ENCODE measurements around the gene PER3. TPM values are rescaled to one million over a fixed set of nuclear protein-coding genes. Genes with fewer than 3 reads are reported as not detected.

PER3 gene
- total RNA-seq, 2 donors from 2014 or later, result 12.0 to 20.6 TPM

DNA sequence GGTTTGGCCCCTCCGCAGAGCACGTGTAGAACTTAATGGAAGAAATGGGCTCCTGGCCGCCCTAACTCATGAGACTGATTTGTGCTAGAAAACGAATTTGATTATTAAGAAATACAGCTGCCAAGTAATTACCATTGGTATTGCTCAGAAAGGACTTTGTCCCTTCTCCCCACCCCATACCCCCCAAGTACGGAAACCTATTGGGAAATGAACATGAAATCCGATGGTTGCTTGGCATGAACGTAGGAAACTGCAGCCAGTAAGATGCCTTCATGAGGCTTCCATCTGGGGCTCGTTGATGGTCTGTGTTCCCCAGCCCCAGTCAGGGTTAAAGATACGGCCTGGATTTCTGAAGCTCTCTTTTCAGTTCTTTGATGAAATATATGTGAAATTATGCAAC, 21.4 kb downstream of the PER3 start:
- intact Hi-C loops (cut with DNase I), result no loop called here
- no peaks in the 10 kb centered on the region for H3K36me3 ChIP-seq
- no peaks in the 10 kb centered on the region for H3K9me3 ChIP-seq
- DNase-seq (ENCODE audit: low spot score), result no peak
- H3K27ac ChIP-seq, result no peak overlapping the region
- no peak overlapping the region for H3K4me3 ChIP-seq
- 84% methylated on average over 9 of the region's 9 CpGs for WGBS
- no peaks in the 10 kb centered on the region for H3K4me1 ChIP-seq (replicated peaks)
- no peaks in the 10 kb centered on the region for H3K27me3 ChIP-seq (replicated peaks; ENCODE audit: insufficient read depth)
- TF ChIP-seq POLR2A (IDR thresholded peaks at IDR 0.05) (no peak), POLR2AphosphoS5 (IDR thresholded peaks at IDR 0.05) (no peak)
- TF ChIP-seq, protein P1, sequence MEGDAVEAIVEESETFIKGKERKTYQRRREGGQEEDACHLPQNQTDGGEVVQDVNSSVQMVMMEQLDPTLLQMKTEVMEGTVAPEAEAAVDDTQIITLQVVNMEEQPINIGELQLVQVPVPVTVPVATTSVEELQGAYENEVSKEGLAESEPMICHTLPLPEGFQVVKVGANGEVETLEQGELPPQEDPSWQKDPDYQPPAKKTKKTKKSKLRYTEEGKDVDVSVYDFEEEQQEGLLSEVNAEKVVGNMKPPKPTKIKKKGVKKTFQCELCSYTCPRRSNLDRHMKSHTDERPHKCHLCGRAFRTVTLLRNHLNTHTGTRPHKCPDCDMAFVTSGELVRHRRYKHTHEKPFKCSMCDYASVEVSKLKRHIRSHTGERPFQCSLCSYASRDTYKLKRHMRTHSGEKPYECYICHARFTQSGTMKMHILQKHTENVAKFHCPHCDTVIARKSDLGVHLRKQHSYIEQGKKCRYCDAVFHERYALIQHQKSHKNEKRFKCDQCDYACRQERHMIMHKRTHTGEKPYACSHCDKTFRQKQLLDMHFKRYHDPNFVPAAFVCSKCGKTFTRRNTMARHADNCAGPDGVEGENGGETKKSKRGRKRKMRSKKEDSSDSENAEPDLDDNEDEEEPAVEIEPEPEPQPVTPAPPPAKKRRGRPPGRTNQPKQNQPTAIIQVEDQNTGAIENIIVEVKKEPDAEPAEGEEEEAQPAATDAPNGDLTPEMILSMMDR (IDR thresholded peaks at IDR 0.05), result no peak

DNA sequence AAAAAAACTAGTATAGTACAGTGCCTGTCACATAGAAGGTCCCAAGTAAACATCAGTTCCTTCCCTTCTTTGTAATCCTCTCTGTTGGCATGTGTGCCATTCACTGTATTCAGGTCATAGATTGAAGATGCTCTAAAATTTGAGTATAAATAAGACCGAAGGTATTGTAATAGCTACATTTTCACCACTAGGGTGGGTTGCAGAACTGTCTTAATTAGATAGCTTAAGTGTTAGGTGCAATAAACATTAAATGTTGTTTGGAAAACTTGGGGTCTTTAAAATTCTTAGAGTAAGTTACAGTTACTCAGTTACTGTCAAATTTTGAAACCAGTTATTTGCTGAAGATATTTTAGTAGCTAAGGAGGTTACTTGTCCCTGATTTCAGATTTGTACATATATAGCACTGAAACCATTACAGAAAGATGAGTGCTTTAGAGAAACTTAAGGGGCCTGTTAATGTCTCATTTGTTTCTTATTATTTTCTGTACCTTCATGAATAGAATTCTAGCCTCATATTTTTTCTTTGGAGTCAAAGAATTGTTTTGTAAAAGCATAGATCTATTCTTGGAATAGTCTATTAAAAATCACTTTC, 24.3 kb downstream of the PER3 start:
- Histone ChIP-seq H3K36me3 (no peaks in the 10 kb centered on the region), H3K27ac (no peak overlapping the region), H3K27me3 (replicated peaks; ENCODE audit: insufficient read depth) (no peaks in the 10 kb centered on the region), H3K4me1 (replicated peaks) (no peaks in the 10 kb centered on the region), H3K9me3 (no peaks in the 10 kb centered on the region), H3K4me3 (no peak overlapping the region)
- WGBS, result 11% methylated on average over 1 of the region's 1 CpG
- intact Hi-C loops (cut with DNase I), result no loop called here
- no peak for DNase-seq (ENCODE audit: low spot score)
- TF ChIP-seq, protein P1 (IDR thresholded peaks at IDR 0.05), result peak in 3 of 4 experiments; percentile 45 to 63 (median 46)
- no peak for TF ChIP-seq POLR2AphosphoS5 (IDR thresholded peaks at IDR 0.05)
- no peak for TF ChIP-seq POLR2A (IDR thresholded peaks at IDR 0.05)

DNA sequence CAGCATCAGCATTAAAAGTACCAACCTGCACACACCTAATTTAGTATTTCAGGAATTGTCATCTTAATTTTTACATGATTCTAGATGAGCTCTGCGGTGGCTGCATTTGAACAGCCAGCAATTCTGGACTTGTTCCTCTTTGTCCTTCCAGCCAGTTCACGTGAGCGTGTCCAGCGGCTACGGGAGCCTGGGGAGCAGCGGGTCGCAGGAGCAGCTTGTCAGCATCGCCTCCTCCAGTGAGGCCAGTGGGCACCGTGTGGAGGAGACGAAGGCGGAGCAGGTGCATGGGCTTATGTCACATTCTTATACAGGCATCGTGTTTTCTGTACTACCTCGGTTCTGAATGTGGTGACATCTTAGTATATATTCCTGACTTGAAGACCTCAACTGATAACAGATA, 25.7 kb downstream of the PER3 start:
- 93% methylated on average over 13 of the region's 13 CpGs for WGBS
- Histone ChIP-seq H3K36me3 (no peaks in the 10 kb centered on the region), H3K9me3 (no peaks in the 10 kb centered on the region), H3K27me3 (replicated peaks; ENCODE audit: insufficient read depth) (no peaks in the 10 kb centered on the region), H3K4me1 (replicated peaks) (no peaks in the 10 kb centered on the region), H3K27ac (no peak overlapping the region), H3K4me3 (no peak overlapping the region)
- TF ChIP-seq, protein P1 (IDR thresholded peaks at IDR 0.05), result no peak
- no peak for TF ChIP-seq POLR2A (IDR thresholded peaks at IDR 0.05)
- TF ChIP-seq POLR2AphosphoS5 (IDR thresholded peaks at IDR 0.05), result no peak
- DNase-seq (ENCODE audit: low spot score), result no peak
- intact Hi-C loops (cut with DNase I), result no loop called here

DNA sequence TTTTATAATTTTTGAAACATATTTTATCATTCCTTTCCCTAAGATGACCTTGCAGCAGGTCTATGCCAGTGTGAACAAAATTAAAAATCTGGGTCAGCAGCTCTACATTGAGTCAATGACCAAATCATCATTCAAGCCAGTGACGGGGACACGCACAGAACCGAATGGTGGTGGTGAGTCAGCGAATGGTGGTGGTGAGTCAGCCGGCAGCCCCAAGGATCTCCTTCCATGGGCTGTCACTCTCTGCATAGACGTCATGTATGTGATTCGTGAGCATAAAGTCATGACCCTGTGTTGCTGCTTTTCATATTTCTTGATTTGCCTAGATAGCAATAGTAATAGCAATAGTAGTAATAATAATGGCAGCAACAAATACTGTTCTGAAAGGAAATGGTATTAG, 26.3 kb downstream of the PER3 start:
- TF ChIP-seq POLR2A (IDR thresholded peaks at IDR 0.05), result no peak
- no peak for TF ChIP-seq POLR2AphosphoS5 (IDR thresholded peaks at IDR 0.05)
- TF ChIP-seq, protein P1 (IDR thresholded peaks at IDR 0.05), result no peak
- WGBS, result 87% methylated on average over 7 of the region's 7 CpGs
- no peaks in the 10 kb centered on the region for H3K9me3 ChIP-seq
- no peaks in the 10 kb centered on the region for H3K4me1 ChIP-seq (replicated peaks)
- H3K27me3 ChIP-seq (replicated peaks; ENCODE audit: insufficient read depth), result no peaks in the 10 kb centered on the region
- no peak for DNase-seq (ENCODE audit: low spot score)
- no peak overlapping the region for H3K4me3 ChIP-seq
- H3K36me3 ChIP-seq, result no peaks in the 10 kb centered on the region
- no peak overlapping the region for H3K27ac ChIP-seq
- intact Hi-C loops (cut with DNase I), result no loop called here

DNA sequence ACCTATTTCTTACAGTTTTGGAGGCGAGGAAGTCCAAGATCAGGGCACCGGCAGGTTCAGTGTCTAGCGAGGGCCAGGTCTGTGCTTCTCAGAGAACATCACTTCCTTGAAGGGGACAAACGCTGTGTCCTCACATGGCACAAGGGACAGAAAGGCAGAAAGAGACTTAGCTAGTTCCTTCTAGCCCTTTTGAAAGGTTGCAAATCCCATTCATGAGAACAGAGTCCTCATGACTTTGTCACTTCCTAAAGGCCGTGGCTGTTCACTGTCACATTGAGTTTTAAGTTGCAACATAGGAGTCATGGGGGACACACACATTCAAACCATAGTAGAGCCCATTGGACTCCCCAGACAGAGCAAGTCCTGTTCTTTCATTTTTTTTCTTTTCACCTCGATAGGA, 27.4 kb downstream of the PER3 start:
- intact Hi-C loops (cut with DNase I), result no loop called here
- no peak for DNase-seq (ENCODE audit: low spot score)
- WGBS, result 92% methylated on average over 6 of the region's 6 CpGs
- Histone ChIP-seq H3K4me1 (replicated peaks) (no peaks in the 10 kb centered on the region), H3K27ac (no peak overlapping the region), H3K27me3 (replicated peaks; ENCODE audit: insufficient read depth) (no peaks in the 10 kb centered on the region), H3K36me3 (no peaks in the 10 kb centered on the region), H3K9me3 (no peaks in the 10 kb centered on the region), H3K4me3 (no peak overlapping the region)
- TF ChIP-seq, protein P1 (IDR thresholded peaks at IDR 0.05), result no peak
- TF ChIP-seq POLR2AphosphoS5 (IDR thresholded peaks at IDR 0.05), result no peak
- no peak for TF ChIP-seq POLR2A (IDR thresholded peaks at IDR 0.05)
